ENCODE measurements around the gene KANSL1L.

GRCh38 chr2:210157526-210157925 is 13.7 kb downstream of the KANSL1L start:
- TF ChIP-seq CTCF (IDR thresholded peaks at IDR 0.05; ENCODE audit: low read length) (no peak), EZH2 (optimal IDR thresholded peaks at IDR 0.05; ENCODE audit: low read depth, low read length) (no peak), EZH2phosphoT487 (IDR thresholded peaks at IDR 0.05; ENCODE audit: low read length) (no peak)

Measured in MM.1S (cell line).